HTERT RPE-1 (cell line): ENCODE measurements around the gene DOCK4.

Experiments used
- in situ Hi-C: fragments of 300-500 bp; cut with MboI; formaldehyde crosslinking; loops from 4 replicates; pipeline ENCODE4 v1.14.3; 2020; ENCODE audit warnings: low sequenced_read_pairs

DOCK4 gene

DNA sequence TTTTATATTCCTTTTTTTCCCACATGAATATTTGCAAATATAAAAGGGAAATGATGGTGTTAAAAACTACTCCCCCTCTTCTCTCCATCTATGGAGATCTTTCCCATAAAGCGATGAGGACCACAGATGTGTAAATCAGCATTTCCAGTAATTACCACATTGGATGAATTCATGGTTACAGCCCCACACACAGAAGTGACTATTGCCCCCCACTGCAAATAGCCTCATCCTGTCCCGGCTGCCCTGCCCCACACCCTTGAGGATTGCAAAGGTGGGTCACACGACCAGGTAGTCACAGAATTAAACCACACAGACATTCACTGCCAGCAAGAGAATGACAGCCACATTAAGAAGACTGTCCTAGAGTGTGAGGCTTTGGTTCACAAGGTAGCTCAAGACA, 145.1 kb downstream of the DOCK4 start:
- in situ Hi-C loops: no loop called here

DNA sequence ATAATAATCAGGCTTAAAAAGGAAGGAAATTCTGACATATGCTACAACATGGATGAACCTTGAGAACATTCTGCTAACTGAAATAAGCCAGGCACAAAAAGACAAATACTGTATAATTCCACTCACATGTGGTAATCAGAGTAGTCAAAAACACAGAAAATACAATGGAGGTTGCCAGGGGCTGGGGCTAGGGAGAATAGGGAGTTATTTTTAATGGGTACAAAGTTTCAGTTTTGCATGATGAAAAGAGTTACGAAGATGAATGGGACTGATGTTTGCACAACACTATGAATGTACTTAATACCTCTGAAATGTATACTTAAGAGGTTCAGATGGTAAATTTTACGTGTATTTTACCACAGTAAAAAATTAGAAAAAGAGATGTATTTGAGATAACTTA, 145.6 kb downstream of the DOCK4 start:
- in situ Hi-C loops: no loop called here

DNA sequence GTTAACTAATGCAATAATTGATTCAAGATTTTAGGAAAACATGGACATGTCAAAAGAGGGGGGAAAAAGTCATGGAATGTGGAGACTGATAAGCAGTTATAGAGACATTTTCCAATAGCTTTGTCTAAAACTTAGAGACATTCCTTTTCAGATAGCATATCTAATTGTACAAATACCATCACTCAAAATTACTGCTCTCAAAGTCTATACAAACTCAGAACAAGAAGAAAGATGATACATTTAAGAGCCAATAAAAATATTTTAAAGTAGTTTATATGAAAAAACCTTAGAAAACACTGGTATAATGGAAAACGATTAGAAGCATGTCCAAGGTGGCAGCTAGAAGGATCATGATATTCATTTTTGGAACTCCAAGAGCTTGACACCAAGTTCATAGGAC, 146.5 kb downstream of the DOCK4 start:
- in situ Hi-C loops: no loop called here

DNA sequence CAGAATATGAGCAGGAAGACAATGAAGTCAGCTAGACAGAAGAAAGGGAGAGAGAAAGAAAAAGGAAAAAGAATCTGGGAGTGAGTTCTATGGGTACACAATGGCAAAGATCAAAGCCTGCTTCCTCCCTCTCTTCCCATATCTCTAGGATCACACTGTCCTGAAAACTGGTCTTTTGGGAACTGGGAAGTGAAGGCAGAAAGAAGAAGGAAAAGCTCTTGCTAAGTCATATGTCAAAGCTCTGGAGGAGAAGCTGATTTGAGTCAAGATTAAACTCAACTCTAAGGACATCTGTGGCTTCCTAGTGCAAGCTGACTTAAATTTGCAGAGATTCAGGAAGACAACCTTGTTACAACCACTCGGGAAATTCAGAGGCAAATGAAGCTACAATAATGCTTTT, 147.5 kb downstream of the DOCK4 start:
- in situ Hi-C loops: no loop called here

DNA sequence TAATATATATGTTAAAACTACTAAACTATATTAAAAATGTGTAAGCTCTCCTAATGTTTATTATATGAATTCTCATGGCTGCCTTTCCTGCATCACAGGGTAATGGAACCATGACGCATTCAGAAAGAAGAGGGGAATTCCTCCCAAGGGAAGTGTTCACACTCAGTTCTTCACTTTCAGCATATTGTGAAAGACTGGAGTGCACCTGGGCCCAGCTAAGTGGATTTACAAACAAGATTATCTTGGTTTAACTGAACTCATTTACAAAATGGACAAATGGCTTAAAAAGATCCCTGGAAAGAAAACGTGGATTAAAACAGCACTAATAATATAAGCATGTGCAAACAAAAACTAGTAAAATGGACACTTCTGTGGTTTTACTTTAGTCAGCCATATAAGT, 149.8 kb downstream of the DOCK4 start:
- in situ Hi-C loops: no loop called here

DNA sequence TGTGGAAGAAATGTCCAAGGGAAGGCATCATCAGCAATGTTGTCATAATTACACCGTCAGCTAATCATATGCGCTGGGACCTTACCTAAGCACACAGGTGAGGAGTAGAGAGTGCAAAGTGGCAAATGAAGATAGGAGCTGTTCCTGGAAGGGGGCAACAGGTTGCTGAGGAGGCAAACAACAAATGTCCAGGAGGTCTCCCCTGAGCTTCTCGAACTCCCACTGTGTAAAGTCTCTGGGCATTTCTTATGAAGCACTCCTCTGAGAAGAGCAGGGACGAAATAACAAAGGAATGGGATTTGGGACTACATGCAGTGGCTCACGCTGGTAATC, 152.5 kb downstream of the DOCK4 start:
- in situ Hi-C loops: no loop called here

DNA sequence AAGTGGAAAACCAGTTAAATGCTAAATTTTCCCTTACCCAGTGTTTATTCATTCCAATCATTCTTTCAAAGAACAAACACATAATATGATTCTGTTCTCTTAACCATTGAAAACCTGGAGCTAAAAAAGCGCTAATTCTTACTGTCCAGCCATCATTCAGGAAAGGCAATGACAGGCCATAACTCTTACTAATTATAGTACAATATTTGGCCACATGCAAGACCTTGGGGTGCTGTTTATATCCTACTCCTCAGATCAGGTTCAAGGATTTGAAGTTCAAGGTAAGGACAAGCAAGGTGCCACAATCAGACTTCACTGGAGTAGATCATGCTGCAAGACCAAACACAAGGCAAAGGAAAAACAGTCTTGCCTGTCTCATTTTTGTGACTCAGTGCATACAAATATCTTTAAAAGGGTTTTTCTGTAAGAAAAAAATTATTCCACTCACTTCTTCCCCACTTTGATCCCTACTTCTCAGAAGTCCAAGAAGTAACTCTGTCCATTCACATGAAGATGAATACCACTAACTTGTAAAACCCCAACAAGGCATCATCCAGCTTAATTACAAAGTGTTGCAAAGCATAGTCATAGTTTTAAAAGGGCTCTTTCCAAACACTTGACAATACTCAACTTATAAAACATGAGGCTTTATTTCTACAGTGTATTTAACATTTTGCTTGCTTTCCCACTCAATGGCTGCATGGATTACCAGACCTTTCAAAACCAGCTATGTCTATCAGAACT, 153.0 kb downstream of the DOCK4 start:
- in situ Hi-C loops: no loop called here

DNA sequence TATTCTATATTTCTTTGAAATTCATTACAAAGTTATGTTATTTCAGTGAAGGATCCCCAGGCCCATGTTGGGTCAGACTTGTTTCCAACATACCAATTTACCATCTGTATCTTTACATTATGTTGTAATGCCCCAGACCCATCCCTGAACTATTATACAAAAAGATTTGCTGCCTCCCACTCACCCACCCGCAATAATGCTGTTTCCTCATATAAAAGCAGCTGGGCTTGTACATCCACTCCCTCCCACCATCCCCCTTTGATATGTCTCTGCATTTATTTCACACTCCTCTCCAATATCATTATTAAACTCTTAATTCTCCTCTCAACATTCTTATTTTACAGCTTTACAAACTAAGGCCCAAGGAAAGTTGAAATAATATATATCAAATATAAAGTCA, 153.7 kb downstream of the DOCK4 start:
- in situ Hi-C loops: no loop called here

DNA sequence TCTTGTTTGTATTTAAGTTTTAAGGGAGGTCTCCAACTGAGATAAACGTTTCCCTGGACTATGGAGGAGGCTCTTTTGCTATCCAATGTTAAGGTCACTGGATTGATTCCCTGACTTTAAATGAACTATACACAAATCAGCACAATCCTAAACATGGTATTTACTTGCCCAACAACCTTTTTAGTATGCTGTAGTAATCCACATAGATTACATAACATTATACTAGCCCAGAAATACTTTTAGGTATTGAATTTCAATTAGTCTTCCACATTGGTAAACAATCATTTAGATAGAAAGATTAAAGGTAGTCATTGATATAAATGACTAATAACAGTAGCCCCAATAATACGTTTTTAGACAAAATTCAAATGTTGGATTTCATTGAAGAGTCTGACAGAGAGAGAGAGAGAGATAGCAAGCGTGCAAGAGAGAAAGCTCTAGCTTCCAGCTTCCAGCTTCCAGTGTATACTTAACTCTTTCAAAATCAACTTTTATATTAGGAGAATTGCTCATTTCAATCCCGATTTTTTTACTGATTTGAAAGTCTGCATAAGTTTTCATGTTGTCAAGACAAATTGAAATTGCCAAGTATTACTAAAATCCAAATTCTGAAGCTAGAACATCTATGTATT, 155.8 kb downstream of the DOCK4 start:
- in situ Hi-C loops: no loop called here

DNA sequence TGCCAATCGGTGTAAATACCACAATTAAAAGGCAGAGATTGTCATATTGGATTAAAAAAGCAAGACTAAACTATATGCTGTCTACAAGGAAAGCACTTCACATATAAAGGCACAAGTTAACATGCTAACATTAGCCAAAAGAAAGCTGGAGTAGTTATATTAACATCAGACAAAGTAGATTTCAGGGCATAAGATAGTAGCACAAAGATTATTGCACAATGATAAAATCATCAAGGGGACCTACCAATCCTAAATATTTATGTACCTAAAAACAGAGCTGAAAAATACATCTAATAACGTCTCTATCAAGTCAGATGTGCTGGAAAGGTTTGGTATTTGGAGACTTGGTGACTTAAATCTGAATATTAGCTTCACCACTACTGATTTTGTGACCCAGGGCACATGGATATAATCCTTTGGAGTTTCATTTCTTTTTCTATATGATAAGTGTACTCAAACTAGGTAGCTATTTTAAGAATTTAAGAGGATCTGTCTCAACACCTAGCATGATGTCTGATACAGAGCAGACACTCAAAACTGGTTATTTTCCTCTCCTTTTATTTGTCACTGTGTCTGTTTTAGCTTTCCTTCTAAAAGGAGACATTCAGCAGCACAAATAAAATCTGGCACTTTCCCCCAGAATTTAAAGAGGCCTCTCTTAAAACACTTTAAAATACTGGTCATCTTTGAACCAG, 156.5 kb downstream of the DOCK4 start:
- in situ Hi-C loops: no loop called here

DNA sequence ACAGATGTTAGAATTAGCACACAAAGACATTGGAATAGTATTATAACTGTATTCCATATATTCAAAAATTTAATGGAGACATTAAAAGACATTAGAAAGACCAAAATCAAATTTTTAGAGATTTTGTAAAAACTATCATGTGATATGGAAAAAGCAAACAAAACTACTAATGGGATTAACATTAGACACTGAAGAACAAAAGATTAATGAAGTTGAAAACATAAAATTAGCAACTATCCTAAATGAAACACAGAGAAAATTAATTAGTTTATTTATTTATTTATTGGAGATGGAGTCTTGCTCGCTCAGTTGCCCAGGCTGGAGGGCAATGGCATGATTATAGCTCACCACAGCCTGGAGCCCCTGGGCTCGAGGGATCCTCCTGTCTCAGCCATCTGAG, 158.8 kb downstream of the DOCK4 start:
- in situ Hi-C loops: no loop called here

DNA sequence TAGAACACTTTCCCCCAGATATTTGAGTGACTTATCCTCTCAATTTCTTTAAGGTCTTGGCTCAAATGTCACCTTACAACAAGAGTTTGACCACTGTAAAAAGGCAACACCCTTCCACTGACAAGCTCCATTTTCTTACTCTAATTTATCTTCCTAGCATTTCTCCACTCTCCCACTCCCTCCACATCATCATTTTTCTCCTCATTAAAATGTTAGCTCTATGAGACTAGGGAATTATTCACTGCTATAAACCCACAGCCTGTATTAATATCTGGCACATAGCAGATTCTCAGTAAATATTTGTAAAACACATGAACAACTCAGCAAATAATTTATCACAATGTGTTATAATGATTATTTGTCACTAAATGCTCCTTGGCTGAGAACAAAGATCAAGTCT, 161.0 kb downstream of the DOCK4 start:
- in situ Hi-C loops: no loop called here

DNA sequence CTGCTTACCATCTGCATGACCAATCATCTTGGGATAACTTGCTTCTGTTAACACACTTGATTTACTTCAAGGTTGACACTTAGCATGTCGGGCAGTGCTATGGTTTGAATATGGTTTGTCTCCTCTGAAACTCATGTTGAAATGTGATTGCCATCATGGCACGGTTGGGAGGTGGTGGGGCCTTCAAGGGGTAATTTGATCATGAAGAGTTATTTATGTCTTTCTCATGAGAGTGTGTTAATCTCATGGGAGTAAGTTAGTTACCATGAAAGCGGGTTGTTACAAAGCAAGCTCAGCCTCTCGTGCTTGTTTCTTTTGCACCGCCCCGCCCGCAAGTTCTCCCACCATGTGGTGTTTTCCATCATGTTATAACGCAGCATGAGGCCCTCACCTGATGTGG, 163.6 kb downstream of the DOCK4 start:
- in situ Hi-C loops: no loop called here

DNA sequence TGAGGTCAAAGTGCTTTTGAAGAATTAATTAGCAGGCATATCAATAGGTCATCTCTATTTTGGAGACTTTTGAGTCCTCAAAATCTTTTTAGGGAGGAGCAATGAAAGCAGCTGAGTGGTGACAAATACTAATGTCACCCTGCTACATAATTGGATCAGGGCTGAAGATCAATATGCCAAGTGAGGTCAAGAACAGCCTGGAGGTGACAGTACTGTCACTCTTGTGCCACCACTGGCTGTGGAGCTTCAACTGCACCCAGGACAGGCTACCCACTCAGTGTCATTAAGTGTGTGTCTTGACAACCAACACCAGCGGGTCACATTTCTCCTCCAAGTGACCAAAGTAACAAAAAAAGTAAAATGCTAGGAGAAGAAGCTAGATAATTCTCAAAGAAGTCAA, 167.8 kb downstream of the DOCK4 start:
- in situ Hi-C loops: no loop called here

DNA sequence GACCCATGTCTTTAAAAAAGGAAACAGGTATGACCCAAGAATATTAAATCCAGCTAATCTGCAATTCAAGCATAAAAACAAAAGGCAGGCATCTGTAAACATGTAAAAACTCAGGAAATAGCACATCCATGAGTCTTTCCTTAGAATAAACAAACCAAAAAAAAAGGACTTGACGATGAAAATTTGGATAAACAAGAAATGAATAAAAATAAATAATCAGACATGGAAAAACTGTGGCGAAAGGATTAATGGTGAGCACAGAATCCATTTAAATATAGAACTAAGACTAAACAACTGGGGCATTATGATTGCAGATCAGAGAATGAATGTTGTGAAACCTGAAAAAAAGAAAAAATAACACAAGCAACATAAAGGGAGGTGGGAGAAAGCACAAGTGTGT, 170.1 kb downstream of the DOCK4 start:
- in situ Hi-C loops: no loop called here

DNA sequence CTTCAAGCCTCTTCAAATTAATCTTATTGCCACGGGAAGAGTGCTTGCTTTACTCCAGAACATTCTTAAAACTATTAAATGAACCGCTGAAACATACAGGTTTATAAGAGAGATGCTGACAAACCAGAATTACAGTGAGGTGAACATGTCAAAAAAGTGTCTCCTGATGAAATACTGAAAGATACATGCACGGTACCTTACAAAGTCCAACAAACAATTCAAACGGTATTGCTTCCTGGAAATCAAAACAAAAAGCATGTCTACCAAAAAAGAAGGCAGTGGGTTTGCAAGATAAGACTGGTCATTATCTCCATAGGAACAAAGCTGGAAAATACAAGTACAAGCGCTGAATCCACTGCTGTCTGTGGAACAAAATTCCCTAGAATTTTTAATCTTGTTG, 174.5 kb downstream of the DOCK4 start:
- in situ Hi-C loops: no loop called here

DNA sequence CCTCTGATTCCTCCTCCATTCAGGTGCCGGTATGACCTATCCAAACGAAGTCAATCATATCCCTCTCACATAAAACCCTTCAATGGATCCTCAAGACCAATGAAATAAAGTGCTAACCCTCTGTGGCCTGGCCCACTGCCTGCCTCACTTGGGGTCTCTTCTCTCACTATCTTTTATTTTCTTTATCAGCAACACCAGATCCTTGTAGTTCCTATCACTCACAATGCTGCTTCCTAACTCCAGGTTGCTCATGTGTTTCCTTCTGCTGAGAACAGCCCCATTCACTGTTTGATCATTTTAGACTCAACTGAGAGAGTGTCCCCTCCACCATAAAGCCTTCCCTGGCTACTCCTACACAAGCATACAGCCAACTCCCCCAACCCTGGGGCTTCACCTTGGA, 180.6 kb downstream of the DOCK4 start:
- in situ Hi-C loops: no loop called here

DNA sequence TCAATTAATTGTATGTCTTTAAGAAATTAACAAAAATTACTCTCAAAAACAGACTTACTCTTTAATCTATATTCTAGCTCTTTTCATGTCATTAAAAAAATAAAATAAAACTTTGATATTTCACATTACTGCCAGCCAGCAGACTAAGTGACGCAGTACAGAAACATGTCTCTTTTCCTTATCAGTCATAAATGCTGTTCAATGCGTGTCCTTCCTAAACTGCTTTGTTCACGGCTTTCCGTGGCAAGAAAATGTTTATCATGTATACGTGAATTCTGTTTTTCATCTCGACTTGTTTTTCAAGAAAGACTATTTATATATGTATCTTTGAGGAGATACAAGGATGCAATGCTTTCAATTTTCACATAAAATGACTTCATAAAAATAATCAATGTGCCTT, 182.4 kb downstream of the DOCK4 start:
- in situ Hi-C loops: no loop called here

DNA sequence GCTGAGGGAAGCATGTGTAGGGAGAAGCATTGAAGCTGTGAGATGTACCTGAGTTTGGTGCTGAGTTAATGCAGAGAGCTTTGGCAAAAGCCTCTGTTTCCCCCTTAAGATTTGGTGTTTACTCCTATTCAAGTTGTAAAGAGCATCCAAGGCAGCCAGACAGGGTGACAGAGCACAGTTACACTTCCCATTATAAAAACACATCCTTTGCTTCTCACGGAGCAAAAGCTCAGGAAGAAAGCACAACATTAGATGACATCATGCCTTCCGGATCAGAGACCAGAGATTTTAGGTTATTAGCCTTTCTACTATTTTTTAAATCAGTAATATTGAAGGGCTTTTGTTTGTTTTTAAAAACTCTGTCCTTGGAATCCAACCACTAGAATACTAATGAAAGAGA, 182.9 kb downstream of the DOCK4 start:
- in situ Hi-C loops: no loop called here

DNA sequence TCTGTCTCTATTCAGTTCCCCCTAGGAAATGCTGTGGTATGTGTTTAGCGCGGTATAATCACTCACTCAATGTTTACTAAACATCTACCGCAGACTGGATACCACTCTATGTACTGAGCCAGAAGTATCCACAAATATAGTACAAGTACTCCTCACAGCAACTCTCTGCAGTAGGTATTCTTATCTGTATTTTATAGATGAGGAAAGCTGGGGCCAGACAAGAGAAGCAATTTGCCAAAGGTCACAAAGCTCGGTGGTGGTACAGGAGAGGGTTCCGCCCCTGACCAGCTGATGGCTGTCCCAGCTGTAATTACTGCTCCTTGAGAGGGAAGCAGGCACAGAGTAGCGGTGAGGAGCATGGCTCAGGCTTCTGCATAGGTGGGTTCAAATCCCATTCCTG, 184.1 kb downstream of the DOCK4 start:
- in situ Hi-C loops: no loop called here

DNA sequence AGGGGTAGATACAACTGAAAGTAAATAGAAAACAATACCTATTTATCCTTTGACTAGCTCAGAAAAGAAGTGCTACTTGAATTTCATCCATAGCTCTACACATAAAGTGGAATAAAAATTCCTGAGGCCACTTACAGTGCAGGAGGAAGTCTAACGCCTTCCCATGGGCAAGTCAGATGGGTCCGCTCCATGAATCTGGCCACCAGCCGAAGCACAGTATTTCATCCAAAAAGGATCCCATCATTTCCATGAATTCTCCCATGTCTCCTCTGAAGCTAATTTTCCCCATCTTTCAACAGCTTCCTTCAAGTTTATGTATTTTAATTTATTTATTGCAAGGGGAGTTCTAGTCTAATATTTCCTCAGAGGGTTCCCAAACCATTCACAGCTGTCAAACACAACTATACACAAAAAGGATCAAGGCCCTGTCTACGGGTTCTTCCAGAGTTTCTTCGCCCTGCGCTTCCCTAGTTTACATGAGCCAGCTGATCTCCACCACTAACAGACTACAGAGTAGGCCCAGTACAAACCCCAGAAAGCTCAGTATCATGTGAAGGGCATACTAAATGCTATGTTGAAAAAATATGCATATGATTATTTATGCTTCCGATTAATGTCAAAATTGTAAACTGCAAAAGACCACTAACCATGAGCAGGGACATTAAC, 184.7 kb downstream of the DOCK4 start:
- in situ Hi-C loops: no loop called here

DNA sequence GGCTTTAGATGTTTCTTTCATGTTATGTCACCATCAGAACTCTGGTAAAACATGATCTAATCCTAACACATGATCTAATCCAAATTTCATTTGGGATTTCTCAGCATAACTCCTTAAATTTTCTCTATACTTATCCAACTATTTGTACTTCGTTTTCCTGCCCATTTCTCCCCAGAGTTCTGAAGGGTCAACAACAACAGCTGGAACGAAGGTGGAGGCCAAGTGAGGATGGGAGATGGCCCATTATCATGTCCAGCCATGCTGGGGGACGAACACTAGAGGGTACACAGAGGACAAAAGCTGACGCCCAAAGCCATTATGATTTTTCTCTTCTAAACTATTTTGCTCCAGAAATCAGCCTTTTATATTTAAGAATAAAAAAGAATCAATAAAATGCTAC, 185.4 kb downstream of the DOCK4 start:
- in situ Hi-C loops: no loop called here
